K562 treated with DMSO at 1 percent for 12 hours (cell line): Measurements from ENCODE around the gene HNRNPM. TPM values are rescaled to one million over a fixed set of nuclear protein-coding genes. Genes with fewer than 3 reads are reported as not detected.

ENCODE experiments used
- total RNA-seq: library from RNA; unstranded; fragments of 300-600 nt; gene quantifications from 2 replicates; pipeline ENCODE4 v1.2.3, GENCODE V29; 2022; ENCODE audit not compliant: insufficient read depth

The HNRNPM gene
- 270 and 328 TPM in 2 replicates for total RNA-seq

GRCh38 chr19:8444677-8445487, at the start of gene HNRNPM:
Gene HNRNPM, plus strand, starts transcription at chr19:8444975. Its CDS starts 24 bp downstream, at chr19:8444999.

GRCh38 chr19:8412783-8413628, 31.8 kb upstream of the HNRNPM start, which contains the start of gene MARCHF2:
Gene MARCHF2, plus strand, starts transcription at chr19:8413305. Its CDS starts 8,536 bp downstream, at chr19:8421841.

GRCh38 chr19:8513687-8514504, 69.1 kb downstream of the HNRNPM start, which contains the start of gene ZNF414:
Gene ZNF414, minus strand, starts transcription at chr19:8514167. Its CDS starts 121 bp downstream, at chr19:8514046.

Other genes with a start within 250 kb of the HNRNPM start
- 23.8 and 24.1 TPM in 2 replicates for gene CERS4, start 235.6 kb upstream of the HNRNPM start, total RNA-seq
- 48.7 and 76.1 TPM in 2 replicates for gene CD320, start 136.6 kb upstream of the HNRNPM start, total RNA-seq
- gene NDUFA7, start 123.6 kb upstream of the HNRNPM start, total RNA-seq: 117 and 167 TPM in 2 replicates
- 2,554 and 4,269 TPM in 2 replicates for gene RPS28, start 123.5 kb upstream of the HNRNPM start, total RNA-seq
- 0.51 and 1.0 TPM in 2 replicates for gene KANK3, start 101.7 kb upstream of the HNRNPM start, total RNA-seq
- gene ANGPTL4, start 80.8 kb upstream of the HNRNPM start, total RNA-seq: 0.83 and 1.7 TPM in 2 replicates
- 93.5 and 121 TPM in 2 replicates for gene RAB11B, start 54.6 kb upstream of the HNRNPM start, total RNA-seq
- 19.6 and 36.1 TPM in 2 replicates for gene MARCHF2, start 31.7 kb upstream of the HNRNPM start, total RNA-seq
- gene PRAM1, start 57.7 kb downstream of the HNRNPM start, total RNA-seq: 0.46 and 0.50 TPM in 2 replicates
- gene ZNF414, start 69.2 kb downstream of the HNRNPM start, total RNA-seq: 15.6 and 16.0 TPM in 2 replicates
- 38.1 and 48.8 TPM in 2 replicates for gene MYO1F, start 132.5 kb downstream of the HNRNPM start, total RNA-seq
- gene ADAMTS10, start 165.7 kb downstream of the HNRNPM start, total RNA-seq: 0.41 TPM in 1 of 2 replicates, not detected in the other
- gene NFILZ, start 185.7 kb downstream of the HNRNPM start, total RNA-seq: not detected in 2 replicates